ENCODE measurements around the gene STAT5A. TPM values are rescaled to one million over a fixed set of nuclear protein-coding genes. Genes with fewer than 3 reads are reported as not detected.

Gene STAT5A
- polyA plus RNA-seq, 1 of the 3 experiments (the other 2 are of a cell fraction) = 2.3 TPM

GRCh38 chr17:42268236-42268635 is 20.1 kb upstream of the STAT5A start:
- H3K9ac ChIP-seq = no peak overlapping the region
- H3K9me2 ChIP-seq = no peaks in the 10 kb centered on the region
- ChIA-PET POLR2A (no interaction called here), CTCF (interaction anchor here (1.7 to 2.6 kb wide), 2 partner anchors 44 to 138 kb away, joined by 6 to 7 read pairs; no protein-coding TSS in a partner anchor)
- peaks cover 3 to 5% of the 10 kb centered on the region in 2 experiments; a peak in 3 of 4 replicates for H3K4me1 ChIP-seq (ENCODE audit: control insufficient read depth in 1 of 2, insufficient read depth in 2 of 2, low read depth in 1 of 2, low read length in 1 of 2)
- peaks cover 76% of the 10 kb centered on the region for H3K79me2 ChIP-seq (ENCODE audit: insufficient read depth)
- no peak overlapping the region for H3K27ac ChIP-seq (ENCODE audit: low read depth in 2 of 2, low read length in 1 of 2)
- no peak overlapping the region for H3K4me2 ChIP-seq
- peaks cover 34% of the 10 kb centered on the region for H4K20me1 ChIP-seq (ENCODE audit: insufficient read depth)
- 88% methylated on average over 5 of the region's 5 CpGs for WGBS (ENCODE audit: low lambda C conversion rate)
- H3K4me3 ChIP-seq (ENCODE audit: low read depth in 2 of 2, low read length in 1 of 2) = no peak overlapping the region
- H2AFZ ChIP-seq (ENCODE audit: low read depth) = no peak overlapping the region
- no peaks in the 10 kb centered on the region for H3K36me3 ChIP-seq (replicated peaks in 1 of 2; ENCODE audit: control insufficient read depth in 1 of 2, insufficient read depth in 2 of 2, low read length in 1 of 2)
- no peaks in the 10 kb centered on the region for H3K27me3 ChIP-seq (ENCODE audit: insufficient read depth)
- H3F3A ChIP-seq (replicated peaks; ENCODE audit: insufficient read depth) = peaks cover 7% of the 10 kb centered on the region
- DNase-seq = no peak
- H3K9me3 ChIP-seq = no peaks in the 10 kb centered on the region
- TF ChIP-seq SIN3A (IDR thresholded peaks at IDR 0.05; ENCODE audit: borderline replicate concordance, low read depth, low read length) (no peak), NFIC (IDR thresholded peaks at IDR 0.05; ENCODE audit: borderline replicate concordance) (no peak), FOXJ3 (CRISPR knock-in tag; IDR thresholded peaks at IDR 0.05) (no peak), FOXM1 (IDR thresholded peaks at IDR 0.05; ENCODE audit: low read depth) (no peak), MEF2A (IDR thresholded peaks at IDR 0.05; ENCODE audit: borderline replicate concordance, low read depth) (no peak), EP300 (IDR thresholded peaks at IDR 0.05; ENCODE audit: borderline replicate concordance in 1 of 2, low read depth in 1 of 2, low read length in 1 of 2) (no peak), SMC3 (IDR thresholded peaks at IDR 0.05; ENCODE audit: low read depth, low read length) (no peak), CHD2 (IDR thresholded peaks at IDR 0.05; ENCODE audit: low read length, partially characterized antibody) (no peak), ELF1 (IDR thresholded peaks at IDR 0.05) (no peak), EZH2phosphoT487 (IDR thresholded peaks at IDR 0.05; ENCODE audit: borderline replicate concordance, low read depth) (no peak), IRF3 (IDR thresholded peaks at IDR 0.05; ENCODE audit: low read depth, low read length) (no peak)

- CTCF ChIA-PET = interaction anchor here (0.8 to 1.8 kb wide), 4 partner anchors 19 to 52 kb away, joined by 3 to 8 read pairs (median 6); partner anchors contain the start of gene STAT5A
- POLR2A ChIA-PET = no interaction called here
- Histone ChIP-seq H3F3A (replicated peaks; ENCODE audit: insufficient read depth) (peaks cover 9% of the 10 kb centered on the region), H3K9me3 (no peaks in the 10 kb centered on the region), H3K4me3 (ENCODE audit: low read depth in 2 of 2, low read length in 1 of 2) (no peak overlapping the region), H4K20me1 (ENCODE audit: insufficient read depth) (peaks cover 38% of the 10 kb centered on the region), H2AFZ (ENCODE audit: low read depth) (no peak overlapping the region), H3K79me2 (ENCODE audit: insufficient read depth) (peaks cover 89% of the 10 kb centered on the region), H3K27ac (ENCODE audit: low read depth in 2 of 2, low read length in 1 of 2) (peak overlapping the region in 1 of 2 experiments; percentile 18; a peak in 1 of 4 replicates), H3K9ac (no peak overlapping the region), H3K9me2 (no peaks in the 10 kb centered on the region), H3K4me1 (ENCODE audit: control insufficient read depth in 1 of 2, insufficient read depth in 2 of 2, low read depth in 1 of 2, low read length in 1 of 2) (peaks cover 10 to 12% of the 10 kb centered on the region in 2 experiments), H3K4me2 (no peak overlapping the region), H3K27me3 (ENCODE audit: insufficient read depth) (no peaks in the 10 kb centered on the region), H3K36me3 (replicated peaks in 1 of 2; ENCODE audit: control insufficient read depth in 1 of 2, insufficient read depth in 2 of 2, low read length in 1 of 2) (no peaks in the 10 kb centered on the region)
- no peak for DNase-seq
- whole genome bisulfite sequencing (ENCODE audit: low lambda C conversion rate) = 88% methylated on average over 4 of the region's 4 CpGs
- TF ChIP-seq SMC3 (IDR thresholded peaks at IDR 0.05; ENCODE audit: low read depth, low read length) (no peak), YY1 (IDR thresholded peaks at IDR 0.05; ENCODE audit: low read depth) (no peak), TEAD4 (IDR thresholded peaks at IDR 0.05; ENCODE audit: borderline replicate concordance, insufficient read depth) (no peak), POLR2AphosphoS5 (IDR thresholded peaks at IDR 0.05; ENCODE audit: low read depth, low read length) (no peak), ZBTB33 (IDR thresholded peaks at IDR 0.05; ENCODE audit: borderline replicate concordance, low read depth) (no peak), GATA2 (CRISPR knock-in tag; IDR thresholded peaks at IDR 0.05) (no peak), RCOR1 (IDR thresholded peaks at IDR 0.05; ENCODE audit: low read length) (no peak), IRF3 (IDR thresholded peaks at IDR 0.05; ENCODE audit: low read depth, low read length) (no peak), JUND (IDR thresholded peaks at IDR 0.05) (no peak), USF2 (IDR thresholded peaks at IDR 0.05; ENCODE audit: borderline replicate concordance, low read depth, low read length) (no peak), RXRA (IDR thresholded peaks at IDR 0.05; ENCODE audit: borderline replicate concordance, low read depth) (no peak), NFIC (IDR thresholded peaks at IDR 0.05; ENCODE audit: borderline replicate concordance) (no peak), NRF1 (IDR thresholded peaks at IDR 0.05; ENCODE audit: low read depth, low read length) (no peak), EZH2phosphoT487 (IDR thresholded peaks at IDR 0.05; ENCODE audit: borderline replicate concordance, low read depth) (no peak)
These were observed 18.1 kb upstream of the STAT5A start for GRCh38 chr17:42270170-42270535.
